Fibroblast of lung (primary cell): ENCODE results near the gene PFN3. TPM values are rescaled to one million over a fixed set of nuclear protein-coding genes. Genes with fewer than 3 reads are reported as not detected.
"Not testable (repeated sequence)": the region's sequence is repeated elsewhere in the genome, so short reads cannot be mapped to it uniquely, and the experiment has no call there.

ENCODE experiments used
- DNase-seq, 2 donors: peaks; one replicate each; pipeline versions ENCODE4 v3.0.0 to v3.0.0-alpha.2; 2010; ENCODE audit warnings: low read depth in 2 of 2
- H2AFZ ChIP-seq: 2 replicates; pipeline ENCODE4 v1.5.1; 2012; ENCODE audit warnings: low read length, control low read depth, inconsistent platforms
- H3K27ac ChIP-seq: 2 replicates; pipeline ENCODE4 v1.5.1; 2011; ENCODE audit warnings: low read length, control low read depth; ENCODE audit not compliant: insufficient read depth
- H3K27me3 ChIP-seq: 2 replicates; pipeline ENCODE4 v1.5.1; 2011; ENCODE audit warnings: mild to moderate bottlenecking, low read length; ENCODE audit not compliant: control insufficient read depth, insufficient read depth
- H3K36me3 ChIP-seq: 2 replicates; pipeline ENCODE4 v1.5.1; 2011; ENCODE audit warnings: low read length; ENCODE audit not compliant: control insufficient read depth, insufficient read depth
- H3K4me1 ChIP-seq: 2 replicates; pipeline ENCODE4 v1.5.1; 2011; ENCODE audit warnings: low read length; ENCODE audit not compliant: control insufficient read depth, insufficient read depth; ENCODE audit errors: extremely low read depth
- H3K4me2 ChIP-seq: 2 replicates; pipeline ENCODE4 v1.5.1; 2011; ENCODE audit warnings: low read length, control low read depth; ENCODE audit not compliant: insufficient read depth; ENCODE audit errors: extremely low read depth
- H3K4me3 ChIP-seq, 4 experiments: fragments of 200-600 bp in 1 of 4; sonication (generic) in 1 of 4; replicated peaks in 1 of 4; 2 replicates each; pipeline ENCODE4 v1.5.1; 2011 to 2016; ENCODE audit warnings: low read length in 4 of 4, low read depth in 3 of 4, mild to moderate bottlenecking in 3 of 4, control low read depth in 2 of 4, inconsistent platforms in 1 of 4, mixed read lengths in 1 of 4; ENCODE audit not compliant: insufficient read depth in 1 of 4; ENCODE audit errors: control extremely low read depth in 1 of 4
- H3K79me2 ChIP-seq: 2 replicates; pipeline ENCODE4 v1.5.1; 2012; ENCODE audit warnings: mild to moderate bottlenecking, low read length, inconsistent platforms; ENCODE audit not compliant: control insufficient read depth, insufficient read depth
- H3K9ac ChIP-seq: 2 replicates; pipeline ENCODE4 v1.5.1; 2011; ENCODE audit warnings: mild to moderate bottlenecking, low read length, control low read depth; ENCODE audit not compliant: insufficient read depth
- H3K9me3 ChIP-seq: 2 replicates; pipeline ENCODE4 v1.5.1; 2012; ENCODE audit warnings: low read depth, low read length; ENCODE audit not compliant: control insufficient read depth, insufficient read depth
- H4K20me1 ChIP-seq: 2 replicates; pipeline ENCODE4 v1.5.1; 2011; ENCODE audit warnings: low read length; ENCODE audit not compliant: control insufficient read depth, insufficient read depth; ENCODE audit errors: extremely low read depth
- CTCF ChIP-seq, 2 donors: IDR thresholded peaks in 1 of 2; conservative IDR thresholded peaks in 1 of 2; 1 replicate in 1 of 2; 2 replicates in 1 of 2; pipeline ENCODE4 v1.5.1; 2011 to 2012; ENCODE audit warnings: low read length in 2 of 2, control low read depth in 1 of 2, inconsistent platforms in 1 of 2, low read depth in 1 of 2, mild to moderate bottlenecking in 1 of 2
- EZH2 ChIP-seq: IDR thresholded peaks from 2 replicates; pipeline ENCODE4 v1.5.1; 2012; ENCODE audit warnings: low read length, control low read depth, mild to moderate bottlenecking; ENCODE audit errors: missing control alignments
- polyA plus RNA-seq, 2 donors: library from polyadenylated mRNA; depleted of rRNA in 1 of 2; stranded (reverse) in 1 of 2; unstranded in 1 of 2; fragments of >200 nt; gene quantifications; 2 replicates each; pipeline ENCODE4 v1.2.1, GENCODE V29; 2011 to 2012; ENCODE audit warnings: missing spikeins in 1 of 2
- total RNA-seq: library from RNA; depleted of rRNA; stranded (reverse); fragments of >200 nt; gene quantifications from 2 replicates; pipeline ENCODE4 v1.2.1, GENCODE V29; 2014

PFN3 gene
- total and polyA plus RNA-seq, 2 donors (not counting 1 experiment from before 2014, with no cell fraction given) = not detected

DNA sequence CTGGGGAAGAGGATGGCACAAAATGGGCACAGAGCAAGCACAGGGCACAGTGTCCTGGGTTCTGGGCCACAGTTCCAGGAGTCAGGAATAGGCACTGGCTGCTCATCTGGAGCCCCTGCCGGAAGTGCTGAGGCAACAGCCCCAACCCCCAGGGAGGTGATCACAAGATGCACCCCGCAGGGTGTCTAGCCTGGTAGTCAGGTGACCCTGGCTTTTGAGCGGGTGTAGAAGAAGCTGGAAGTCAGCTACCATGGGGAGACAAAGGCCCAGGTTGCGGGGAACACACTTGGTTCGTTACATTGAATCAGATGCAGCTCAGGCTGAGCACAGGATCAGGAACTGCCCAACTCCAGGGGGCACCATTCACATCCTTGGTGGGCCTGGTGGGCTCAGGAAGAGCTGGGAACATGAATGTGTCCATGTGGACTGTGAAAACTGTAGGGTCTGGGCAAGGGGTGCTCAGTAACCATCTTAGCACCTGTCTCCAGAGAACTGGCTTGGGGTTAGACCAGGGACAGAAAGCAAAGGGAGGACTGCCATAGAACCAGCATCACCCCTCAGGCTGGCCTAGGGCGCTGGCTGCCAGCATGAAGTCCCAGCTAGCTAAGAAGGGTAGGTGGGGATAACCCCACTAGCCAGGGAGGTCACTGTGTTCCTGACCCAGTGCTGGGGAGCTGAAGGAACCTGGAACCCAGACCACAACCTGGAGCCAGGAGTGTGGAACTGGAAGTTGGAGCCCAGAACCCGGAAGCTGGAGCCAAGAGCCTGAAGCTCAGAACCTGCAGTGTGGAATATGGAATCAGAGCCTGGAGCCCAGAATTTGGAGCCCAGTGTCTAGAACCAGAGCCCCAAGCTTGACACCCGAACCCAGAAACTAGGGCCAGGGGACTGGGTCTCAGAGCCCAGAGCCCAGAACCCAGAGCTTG, 22.3 kb downstream of the PFN3 start:
- Histone ChIP-seq H4K20me1 (no peaks in the 10 kb centered on the region), H3K4me3 (no peak overlapping the region), H3K9ac (no peak overlapping the region), H3K27me3 (peaks cover 8% of the 10 kb centered on the region), H2AFZ (no peak overlapping the region), H3K4me1 (no peaks in the 10 kb centered on the region), H3K36me3 (no peaks in the 10 kb centered on the region), H3K9me3 (no peaks in the 10 kb centered on the region), H3K27ac (no peak overlapping the region), H3K4me2 (no peak overlapping the region), H3K79me2 (no peaks in the 10 kb centered on the region)
- no peak for TF ChIP-seq CTCF (conservative IDR thresholded peaks at IDR 0.05 in 1 of 2, IDR thresholded peaks at IDR 0.05 in 1 of 2; ENCODE audit: low read depth in 1 of 2, low read length in 2 of 2)
- TF ChIP-seq EZH2 = no peak
- no peak for DNase-seq

- Histone ChIP-seq H3K9me3 (no peaks in the 10 kb centered on the region), H3K36me3 (no peaks in the 10 kb centered on the region), H3K4me2 (no peak overlapping the region), H3K4me1 (no peaks in the 10 kb centered on the region), H4K20me1 (no peaks in the 10 kb centered on the region), H3K9ac (no peak overlapping the region), H3K27ac (no peak overlapping the region), H3K27me3 (no peaks in the 10 kb centered on the region), H3K79me2 (no peaks in the 10 kb centered on the region), H3K4me3 (no peak overlapping the region), H2AFZ (no peak overlapping the region)
- DNase-seq = no peak
- no peak for TF ChIP-seq EZH2
- TF ChIP-seq CTCF (conservative IDR thresholded peaks at IDR 0.05 in 1 of 2, IDR thresholded peaks at IDR 0.05 in 1 of 2; ENCODE audit: low read depth in 1 of 2, low read length in 2 of 2) = no peak
Observed at GRCh38 chr5:177376107-177376506, 24.4 kb downstream of the PFN3 start.

- not testable (repeated sequence) for H3K4me2 ChIP-seq, H3K27ac ChIP-seq, H3K27me3 ChIP-seq, H3K36me3 ChIP-seq, H3K9ac ChIP-seq, H3K9me3 ChIP-seq, DNase-seq, H3K4me1 ChIP-seq, H4K20me1 ChIP-seq, H3K4me3 ChIP-seq, H3K79me2 ChIP-seq, H2AFZ ChIP-seq
Observed at GRCh38 chr5:177375516-177375915, 24.9 kb downstream of the PFN3 start.
